Muscle of arm (tissue), 12 donors: ENCODE results near the gene MPRIP. TPM values are rescaled to one million over a fixed set of nuclear protein-coding genes. Genes with fewer than 3 reads are reported as not detected.
A peak's percentile ranks its signal among the peaks of the same experiment; 100 is the strongest.

Source experiments
- DNase-seq: peaks from one replicate; pipeline ENCODE4 v3.0.0-alpha.2; 2013
- polyA plus RNA-seq, 12 donors: library from polyadenylated mRNA; unstranded; fragments of 120-200 nt; gene quantifications; one replicate each; pipeline ENCODE4 v1.2.1, GENCODE V29; 2013; ENCODE audit not compliant: insufficient read length in 12 of 12

MPRIP gene
- polyA plus RNA-seq, 12 donors: 100 to 231 (median 191) TPM

- peak; percentile 54 for DNase-seq
Measured at GRCh38 chr17:17206124-17206912, 164.1 kb downstream of the MPRIP start, which contains the start of gene PLD6. PLD6 (minus strand) TSS chr17:17206333; CDS start chr17:17206286, 47 bp downstream.

- peak; percentile 41 for DNase-seq
Measured at GRCh38 chr17:17206913-17207335, 164.7 kb downstream of the MPRIP start.

- no peak for DNase-seq
Measured at GRCh38 chr17:17207998-17208397, 165.7 kb downstream of the MPRIP start.

- no peak for DNase-seq
Measured at GRCh38 chr17:17213775-17214174, 171.5 kb downstream of the MPRIP start.

- DNase-seq: no peak
Measured at GRCh38 chr17:17214646-17215436, 172.6 kb downstream of the MPRIP start.

- no peak for DNase-seq
Measured at GRCh38 chr17:17215575-17215974, 173.3 kb downstream of the MPRIP start.

- DNase-seq: no peak
Measured at GRCh38 chr17:17216236-17216635, 174.0 kb downstream of the MPRIP start.

GRCh38 chr17:17216776-17217175 lies 174.5 kb downstream of the MPRIP start:
- DNase-seq: no peak

- DNase-seq: no peak
Measured at GRCh38 chr17:17217995-17218394, 175.7 kb downstream of the MPRIP start.

GRCh38 chr17:17220529-17220928 lies 178.3 kb downstream of the MPRIP start:
- no peak for DNase-seq

GRCh38 chr17:17221329-17221728 lies 179.1 kb downstream of the MPRIP start:
- no peak for DNase-seq

- no peak for DNase-seq
Measured at GRCh38 chr17:17223736-17224135, 181.5 kb downstream of the MPRIP start.

- DNase-seq: no peak
Measured at GRCh38 chr17:17224137-17224536, 181.9 kb downstream of the MPRIP start.

- no peak for DNase-seq
Measured at GRCh38 chr17:17225901-17226300, 183.6 kb downstream of the MPRIP start.

GRCh38 chr17:17226451-17227265 lies 184.4 kb downstream of the MPRIP start:
- no peak for DNase-seq

GRCh38 chr17:17227608-17228520 lies 185.6 kb downstream of the MPRIP start:
- no peak for DNase-seq

- DNase-seq: no peak
Measured at GRCh38 chr17:17228521-17229279, 186.4 kb downstream of the MPRIP start.

- no peak for DNase-seq
Measured at GRCh38 chr17:17229416-17230384, 187.4 kb downstream of the MPRIP start.
